ENCODE measurements around the gene CLIC3.

DNA sequence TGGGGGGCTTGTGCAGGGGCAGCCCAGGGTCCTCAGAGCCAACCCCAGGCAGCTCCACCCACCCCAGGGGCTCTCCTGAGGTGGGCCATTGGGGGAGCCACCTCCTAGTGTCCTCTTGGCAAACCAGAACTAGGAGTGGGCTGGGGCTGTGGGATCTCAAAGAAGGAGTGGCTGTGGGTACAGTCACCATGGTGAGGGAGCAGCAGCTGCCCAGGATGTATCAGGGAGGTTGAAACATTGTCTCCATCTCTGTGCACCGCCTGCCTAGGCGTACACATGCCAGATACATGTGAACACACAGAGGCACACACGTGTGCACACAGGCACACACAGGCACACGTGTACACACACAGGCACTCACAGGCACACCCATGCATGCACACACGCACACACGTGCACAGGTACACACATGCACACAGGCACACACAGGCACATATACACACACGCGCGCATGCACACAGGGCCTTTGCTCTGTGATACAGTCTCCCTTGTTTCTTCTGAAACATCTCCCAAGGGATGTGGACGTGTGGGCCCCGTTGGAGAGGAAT lies 33.6 kb downstream of the CLIC3 start:
- TF ChIP-seq, protein P1, sequence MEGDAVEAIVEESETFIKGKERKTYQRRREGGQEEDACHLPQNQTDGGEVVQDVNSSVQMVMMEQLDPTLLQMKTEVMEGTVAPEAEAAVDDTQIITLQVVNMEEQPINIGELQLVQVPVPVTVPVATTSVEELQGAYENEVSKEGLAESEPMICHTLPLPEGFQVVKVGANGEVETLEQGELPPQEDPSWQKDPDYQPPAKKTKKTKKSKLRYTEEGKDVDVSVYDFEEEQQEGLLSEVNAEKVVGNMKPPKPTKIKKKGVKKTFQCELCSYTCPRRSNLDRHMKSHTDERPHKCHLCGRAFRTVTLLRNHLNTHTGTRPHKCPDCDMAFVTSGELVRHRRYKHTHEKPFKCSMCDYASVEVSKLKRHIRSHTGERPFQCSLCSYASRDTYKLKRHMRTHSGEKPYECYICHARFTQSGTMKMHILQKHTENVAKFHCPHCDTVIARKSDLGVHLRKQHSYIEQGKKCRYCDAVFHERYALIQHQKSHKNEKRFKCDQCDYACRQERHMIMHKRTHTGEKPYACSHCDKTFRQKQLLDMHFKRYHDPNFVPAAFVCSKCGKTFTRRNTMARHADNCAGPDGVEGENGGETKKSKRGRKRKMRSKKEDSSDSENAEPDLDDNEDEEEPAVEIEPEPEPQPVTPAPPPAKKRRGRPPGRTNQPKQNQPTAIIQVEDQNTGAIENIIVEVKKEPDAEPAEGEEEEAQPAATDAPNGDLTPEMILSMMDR (IDR thresholded peaks at IDR 0.05) = no peak
- no peak for TF ChIP-seq EZH2 (IDR thresholded peaks at IDR 0.05; ENCODE audit: borderline replicate concordance, insufficient read depth, low read depth, low read length, poor library complexity, severe bottlenecking)

Measured in B cell (primary cell).